Astrocyte (in vitro differentiated cells and primary cell): ENCODE results near the gene KRT33A. TPM values are rescaled to one million over a fixed set of nuclear protein-coding genes. Genes with fewer than 3 reads are reported as not detected.

ENCODE experiments used
- DNase-seq: peaks from one replicate; pipeline ENCODE4 v3.0.0-alpha.2; 2010; ENCODE audit warnings: low read depth
- FAIRE-seq: peaks from 2 replicates; lab custom pipeline; 2011; peaks lifted over from hg19 to GRCh38; lab: Jason Lieb, UNC
- H2AFZ ChIP-seq: 2 replicates; pipeline ENCODE4 v1.6.0; 2012; ENCODE audit warnings: low read depth, low read length, inconsistent platforms
- H3K27ac ChIP-seq: 2 replicates; pipeline ENCODE4 v1.5.1; 2011; ENCODE audit warnings: low read depth, low read length, inconsistent platforms
- H3K27me3 ChIP-seq: 2 replicates; pipeline ENCODE4 v1.6.0; 2011; ENCODE audit warnings: low read length, inconsistent platforms; ENCODE audit not compliant: insufficient read depth
- H3K36me3 ChIP-seq: 2 replicates; pipeline ENCODE4 v1.5.1; 2011; ENCODE audit warnings: low read length, inconsistent platforms; ENCODE audit not compliant: insufficient read depth
- H3K4me1 ChIP-seq: 2 replicates; pipeline ENCODE4 v1.5.1; 2011; ENCODE audit warnings: low read length, inconsistent platforms; ENCODE audit not compliant: insufficient read depth
- H3K4me2 ChIP-seq: 2 replicates; pipeline ENCODE4 v1.6.0; 2012; ENCODE audit warnings: low read length, inconsistent platforms
- H3K4me3 ChIP-seq: 2 replicates; pipeline ENCODE4 v1.5.1; 2011; ENCODE audit warnings: low read depth, mild to moderate bottlenecking, low read length, inconsistent platforms; ENCODE audit not compliant: insufficient read depth
- H3K79me2 ChIP-seq: 2 replicates; pipeline ENCODE4 v1.6.0; 2012; ENCODE audit warnings: mild to moderate bottlenecking, low read length, inconsistent platforms; ENCODE audit not compliant: insufficient read depth
- H3K9ac ChIP-seq: 2 replicates; pipeline ENCODE4 v1.6.0; 2012; ENCODE audit warnings: mild to moderate bottlenecking, low read length, inconsistent platforms
- H3K9me3 ChIP-seq: 2 replicates; pipeline ENCODE4 v1.5.1; 2012; ENCODE audit warnings: low read depth, mild to moderate bottlenecking, low read length, inconsistent platforms; ENCODE audit not compliant: insufficient read depth
- H4K20me1 ChIP-seq: 2 replicates; pipeline ENCODE4 v1.6.0; 2012; ENCODE audit warnings: low read length, inconsistent platforms; ENCODE audit not compliant: insufficient read depth
- H3K27ac Mint-ChIP-seq: one replicate; pipeline ENCODE4 v1.8.0; 2021; ENCODE audit warnings: mild to moderate bottlenecking, mixed read lengths; ENCODE audit not compliant: unreplicated experiment
- H3K27me3 Mint-ChIP-seq: one replicate; pipeline ENCODE4 v1.8.0; 2021; ENCODE audit warnings: low read depth, mixed read lengths; ENCODE audit not compliant: unreplicated experiment
- H3K36me3 Mint-ChIP-seq: one replicate; pipeline ENCODE4 v1.8.0; 2021; ENCODE audit warnings: low read depth, mixed read lengths; ENCODE audit not compliant: unreplicated experiment
- H3K4me1 Mint-ChIP-seq: one replicate; pipeline ENCODE4 v1.8.0; 2021; ENCODE audit warnings: low read depth, mixed read lengths; ENCODE audit not compliant: unreplicated experiment
- H3K4me3 Mint-ChIP-seq: one replicate; pipeline ENCODE4 v1.8.0; 2021; ENCODE audit warnings: mild to moderate bottlenecking, moderate library complexity, mixed read lengths; ENCODE audit not compliant: unreplicated experiment
- H3K9me3 Mint-ChIP-seq: one replicate; pipeline ENCODE4 v1.8.0; 2021; ENCODE audit warnings: mild to moderate bottlenecking, mixed read lengths; ENCODE audit not compliant: unreplicated experiment
- CTCF ChIP-seq: IDR thresholded peaks from 2 replicates; pipeline ENCODE4 v1.5.1; 2011; ENCODE audit warnings: low read depth, mild to moderate bottlenecking, inconsistent platforms, low read length, moderate library complexity; ENCODE audit not compliant: insufficient read depth
- EZH2 ChIP-seq: IDR thresholded peaks from 2 replicates; pipeline ENCODE4 v1.6.1; 2012; ENCODE audit warnings: mild to moderate bottlenecking, low read length, inconsistent platforms; ENCODE audit not compliant: insufficient read depth
- total RNA-seq: library from RNA; stranded (reverse); gene quantifications from 2 replicates; pipeline ENCODE4 v1.2.1, GENCODE V29; 2021

KRT33A gene
- total RNA-seq, 1 donor from 2014 or later, result not detected

GRCh38 chr17:41308251-41308917 lies 42.2 kb downstream of the KRT33A start:
- Mint-ChIP-seq H3K4me1 (no peaks in the 10 kb centered on the region), H3K4me3 (no peak overlapping the region), H3K27me3 (peaks cover 40% of the 10 kb centered on the region), H3K36me3 (no peaks in the 10 kb centered on the region), H3K27ac (no peak overlapping the region), H3K9me3 (peaks cover 8% of the 10 kb centered on the region)
- Histone ChIP-seq H3K27ac (no peak overlapping the region), H4K20me1 (no peaks in the 10 kb centered on the region), H3K36me3 (no peaks in the 10 kb centered on the region), H3K4me1 (peaks cover 16% of the 10 kb centered on the region), H2AFZ (peak overlapping the region; percentile 57), H3K79me2 (no peaks in the 10 kb centered on the region), H3K9me3 (no peaks in the 10 kb centered on the region), H3K4me2 (peak overlapping the region; percentile 54), H3K27me3 (no peaks in the 10 kb centered on the region), H3K4me3 (peak overlapping the region; percentile 21), H3K9ac (no peak overlapping the region)
- TF ChIP-seq CTCF, result no peak
- no peak for TF ChIP-seq EZH2
- DNase-seq, result no peak
- FAIRE-seq, result no peak

GRCh38 chr17:41307647-41308046 lies 43.0 kb downstream of the KRT33A start:
- Histone ChIP-seq H3K4me2 (peak overlapping the region; percentile 54), H3K27ac (no peak overlapping the region)
- FAIRE-seq, result no peak

More at GRCh38 chr17:41307647-41308046, 43.0 kb downstream of the KRT33A start:
- Histone ChIP-seq H4K20me1 (no peaks in the 10 kb centered on the region), H3K9me3 (no peaks in the 10 kb centered on the region), H3K9ac (no peak overlapping the region), H3K27me3 (no peaks in the 10 kb centered on the region), H3K79me2 (no peaks in the 10 kb centered on the region), H2AFZ (peak overlapping the region; percentile 57), H3K4me1 (peaks cover 16% of the 10 kb centered on the region), H3K4me3 (peak overlapping the region; percentile 21), H3K36me3 (no peaks in the 10 kb centered on the region)
- no peak overlapping the region for H3K4me3 Mint-ChIP-seq
- no peaks in the 10 kb centered on the region for H3K36me3 Mint-ChIP-seq
- TF ChIP-seq CTCF, result no peak
- no peak for TF ChIP-seq EZH2
- peak; percentile 68 for DNase-seq
- no peak overlapping the region for H3K27ac Mint-ChIP-seq
- H3K27me3 Mint-ChIP-seq, result peaks cover 40% of the 10 kb centered on the region
- H3K9me3 Mint-ChIP-seq, result peaks cover 8% of the 10 kb centered on the region
- H3K4me1 Mint-ChIP-seq, result no peaks in the 10 kb centered on the region
